ENCODE data around the gene LOX.

DNA sequence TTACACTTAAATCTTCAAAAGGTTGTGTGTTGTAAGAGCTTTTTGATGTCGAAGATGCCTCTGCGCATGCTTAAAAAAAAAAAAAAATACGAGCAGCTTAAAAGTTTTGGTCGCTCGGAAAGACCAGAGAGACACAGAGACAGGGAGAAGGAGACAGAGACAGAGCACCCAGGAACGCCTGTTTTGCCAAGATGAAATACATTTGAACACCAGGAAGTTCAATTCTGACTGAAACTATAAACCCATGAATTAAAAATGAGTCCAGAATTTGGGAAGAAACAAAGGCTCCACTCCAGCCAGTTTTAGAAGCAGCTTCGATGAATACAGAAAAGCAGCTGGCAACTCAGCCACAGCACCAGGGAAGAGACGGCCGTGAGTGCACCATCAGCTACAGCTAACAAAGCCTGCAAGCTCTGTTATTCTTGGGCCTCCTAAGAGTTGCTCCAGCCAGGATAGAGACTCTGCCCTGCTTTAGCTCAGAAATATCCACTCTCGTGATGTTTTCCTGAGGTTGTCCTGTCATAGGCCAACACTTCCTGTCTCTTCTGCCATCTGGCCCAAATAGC is 48.8 kb upstream of the LOX start:
- TF ChIP-seq, protein P1, sequence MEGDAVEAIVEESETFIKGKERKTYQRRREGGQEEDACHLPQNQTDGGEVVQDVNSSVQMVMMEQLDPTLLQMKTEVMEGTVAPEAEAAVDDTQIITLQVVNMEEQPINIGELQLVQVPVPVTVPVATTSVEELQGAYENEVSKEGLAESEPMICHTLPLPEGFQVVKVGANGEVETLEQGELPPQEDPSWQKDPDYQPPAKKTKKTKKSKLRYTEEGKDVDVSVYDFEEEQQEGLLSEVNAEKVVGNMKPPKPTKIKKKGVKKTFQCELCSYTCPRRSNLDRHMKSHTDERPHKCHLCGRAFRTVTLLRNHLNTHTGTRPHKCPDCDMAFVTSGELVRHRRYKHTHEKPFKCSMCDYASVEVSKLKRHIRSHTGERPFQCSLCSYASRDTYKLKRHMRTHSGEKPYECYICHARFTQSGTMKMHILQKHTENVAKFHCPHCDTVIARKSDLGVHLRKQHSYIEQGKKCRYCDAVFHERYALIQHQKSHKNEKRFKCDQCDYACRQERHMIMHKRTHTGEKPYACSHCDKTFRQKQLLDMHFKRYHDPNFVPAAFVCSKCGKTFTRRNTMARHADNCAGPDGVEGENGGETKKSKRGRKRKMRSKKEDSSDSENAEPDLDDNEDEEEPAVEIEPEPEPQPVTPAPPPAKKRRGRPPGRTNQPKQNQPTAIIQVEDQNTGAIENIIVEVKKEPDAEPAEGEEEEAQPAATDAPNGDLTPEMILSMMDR (IDR thresholded peaks at IDR 0.05 in 2 of 3, conservative IDR thresholded peaks at IDR 0.05 in 1 of 3; ENCODE audit: insufficient read depth in 2 of 3, low read depth in 1 of 3, low read length in 3 of 3), result no peak
- TF ChIP-seq POLR2A (conservative IDR thresholded peaks at IDR 0.05) (peak; percentile 7; the same call in 1 of the 2 replicates), RAD51 (IDR thresholded peaks at IDR 0.05; ENCODE audit: borderline replicate concordance, low read depth) (no peak), ESRRA (IDR thresholded peaks at IDR 0.05; ENCODE audit: borderline replicate concordance, low read depth) (no peak), YY1 (IDR thresholded peaks at IDR 0.05; ENCODE audit: borderline replicate concordance in 1 of 3, control insufficient read depth in 1 of 3, extremely low read depth in 1 of 3, insufficient read depth in 3 of 3, insufficient read length in 1 of 3, insufficient replicate concordance in 2 of 3, low read depth in 1 of 3, low read length in 2 of 3) (no peak)

All from K562 (cell line).